ENCODE measurements around the gene KIAA1217. TPM values are rescaled to one million over a fixed set of nuclear protein-coding genes. Genes with fewer than 3 reads are reported as not detected.

KIAA1217 gene
- polyA plus RNA-seq, 1 donor: 114 TPM

DNA sequence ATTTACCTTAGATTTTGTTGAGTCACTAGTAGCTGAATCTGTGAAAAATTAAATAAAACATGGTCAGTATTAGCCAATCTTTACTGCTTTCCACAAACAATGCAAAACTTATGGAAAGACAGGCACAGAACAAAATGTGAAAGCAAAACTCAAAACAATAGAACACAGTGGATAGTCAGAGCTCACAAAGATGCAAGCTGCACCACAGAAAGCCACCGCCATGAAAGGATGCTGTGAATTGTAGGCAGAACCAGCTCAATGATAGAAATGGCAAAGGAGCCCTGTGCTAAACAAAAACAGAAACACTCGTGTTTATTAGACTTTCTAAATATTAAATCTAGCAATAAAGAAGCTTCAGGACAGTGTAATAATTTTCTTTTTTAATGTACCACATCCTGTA, 380.3 kb downstream of the KIAA1217 start:
- no peak for DNase-seq

DNA sequence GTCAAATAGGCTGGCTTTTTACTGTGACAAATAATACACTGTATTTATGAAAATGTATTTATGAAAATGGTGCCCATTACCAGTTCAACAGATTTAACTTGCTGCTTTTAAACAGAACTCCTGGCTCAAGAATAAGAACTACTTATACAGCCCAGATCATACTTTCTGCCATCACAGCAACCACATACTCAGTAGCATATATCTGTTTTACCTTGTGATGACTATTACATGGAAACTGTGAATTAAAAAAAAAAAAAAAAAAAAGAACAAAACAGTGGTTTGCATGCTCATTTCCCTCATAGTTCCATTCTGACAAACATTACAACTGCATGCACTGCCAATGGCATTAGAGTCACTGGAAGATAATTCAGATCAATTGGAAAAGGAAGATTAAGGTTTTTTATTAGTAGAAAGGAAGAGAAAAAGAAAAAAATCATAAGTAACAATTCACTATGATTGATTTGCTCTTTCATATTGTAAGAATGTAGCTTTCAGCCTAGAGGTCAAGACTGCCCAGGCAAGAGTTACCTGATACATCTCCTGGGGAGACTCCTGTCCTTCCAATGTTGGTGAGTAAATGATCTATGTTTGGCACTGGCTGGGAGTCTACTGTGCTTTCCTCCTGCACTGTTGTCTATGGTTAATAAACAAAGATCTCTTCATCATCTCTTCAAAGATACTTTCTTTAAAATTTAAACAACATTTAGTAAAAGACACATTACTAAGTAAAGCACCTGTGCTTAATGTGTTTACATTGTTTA, 381.9 kb downstream of the KIAA1217 start:
- DNase-seq: no peak

DNA sequence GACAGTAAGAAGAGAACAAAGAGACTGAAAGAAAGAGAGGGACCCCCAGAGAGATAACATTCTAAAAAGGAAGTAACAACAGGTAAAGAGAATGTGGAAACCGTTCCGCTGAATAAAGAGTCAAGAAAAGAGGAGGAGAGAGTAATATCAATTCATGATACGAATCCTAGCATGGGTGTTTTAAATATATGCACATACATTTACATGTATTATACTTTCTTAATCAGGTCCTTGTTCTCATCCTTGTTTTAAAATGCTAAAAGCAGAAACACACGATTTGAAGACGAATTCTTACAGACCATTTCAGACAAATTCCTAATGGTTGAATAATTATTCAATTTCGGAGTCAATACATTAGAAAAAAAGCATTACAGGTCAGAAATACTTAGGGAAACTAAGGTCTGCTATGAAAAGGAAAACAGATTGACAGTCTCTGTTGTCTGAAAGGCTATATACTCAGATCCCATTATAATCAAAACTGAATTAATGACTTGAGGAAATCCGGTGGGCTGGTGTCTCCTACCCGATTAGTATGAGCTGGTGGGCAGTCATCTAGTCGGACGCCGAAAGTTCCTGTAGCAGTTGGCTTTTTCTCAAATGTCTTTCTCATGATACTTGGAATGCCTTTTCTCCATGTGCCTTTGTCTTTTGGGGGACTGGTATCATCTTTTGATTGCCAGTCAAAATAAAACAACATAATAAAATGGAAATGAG, 387.4 kb downstream of the KIAA1217 start:
- no peak for DNase-seq

DNA sequence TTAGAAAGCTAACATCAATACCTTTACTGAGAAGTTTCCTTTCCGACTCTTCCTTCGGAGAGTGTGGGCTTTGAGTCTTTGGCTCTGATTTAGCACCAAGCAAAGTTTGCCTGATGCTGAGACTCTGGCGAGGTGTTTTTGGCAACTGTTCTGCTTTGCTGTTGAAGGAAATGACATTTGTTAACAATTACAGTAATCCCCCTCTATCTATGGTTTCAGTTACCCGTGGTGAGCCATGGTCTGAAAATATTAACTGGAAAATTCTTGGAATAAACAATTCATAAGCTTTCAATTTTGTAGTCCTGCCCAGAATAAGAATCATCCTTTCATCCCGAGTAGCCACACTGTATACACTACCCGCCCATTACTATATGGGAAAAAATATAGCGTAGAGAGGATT, 388.5 kb downstream of the KIAA1217 start:
- DNase-seq: no peak
